ENCODE results near the gene HAX1. TPM values are rescaled to one million over a fixed set of nuclear protein-coding genes. Genes with fewer than 3 reads are reported as not detected.
"Not testable (repeated sequence)": the region's sequence is repeated elsewhere in the genome, so short reads cannot be mapped to it uniquely, and the experiment has no call there.

HAX1 gene
- polyA plus RNA-seq, 3 donors = 79.8 to 96.7 (median 87.2) TPM

- H3K27ac ChIP-seq (ENCODE audit: low read depth, low read length) = no peak within 1 kb of the TSS
- WGBS, 3 donors = 16 to 24% (median 16%) methylated on average over 9 of the region's 9 CpGs
These were observed 48.6 kb downstream of the HAX1 start, which contains the start of gene AQP10 for GRCh38 chr1:154320882-154321608. Gene AQP10 (plus strand): TSS chr1:154321093. CDS start chr1:154321156, 63 bp downstream.

DNA sequence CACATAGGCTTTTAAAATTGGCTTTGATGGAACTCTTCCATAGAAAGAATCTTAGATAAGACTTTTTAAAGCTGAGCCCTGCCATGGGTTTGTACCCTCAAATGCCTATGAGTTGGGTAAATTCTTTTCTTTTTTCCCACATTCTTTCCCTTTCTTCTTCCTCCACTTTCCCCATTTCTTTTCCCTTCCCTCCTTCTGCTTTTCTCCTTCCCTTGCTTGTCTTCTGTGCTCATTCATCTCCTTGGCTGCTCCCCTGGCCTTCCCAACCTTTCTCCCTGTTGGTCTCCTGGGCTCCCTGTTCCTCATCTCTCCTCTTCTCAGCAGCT, 49.1 kb downstream of the HAX1 start:
- H3K27ac ChIP-seq (ENCODE audit: low read depth, low read length) = not testable (repeated sequence)

GRCh38 chr1:154323493-154323892, 51.1 kb downstream of the HAX1 start:
- WGBS, 3 donors = 76 to 94% (median 93%) methylated on average over 7 of the region's 7 CpGs
- H3K27ac ChIP-seq (ENCODE audit: low read depth, low read length) = no peak overlapping the region

GRCh38 chr1:154324241-154324640, 51.8 kb downstream of the HAX1 start:
- 70 to 74% (median 71%) methylated on average over 2 of the region's 2 CpGs for WGBS, 3 donors
- no peak overlapping the region for H3K27ac ChIP-seq (ENCODE audit: low read depth, low read length)

DNA sequence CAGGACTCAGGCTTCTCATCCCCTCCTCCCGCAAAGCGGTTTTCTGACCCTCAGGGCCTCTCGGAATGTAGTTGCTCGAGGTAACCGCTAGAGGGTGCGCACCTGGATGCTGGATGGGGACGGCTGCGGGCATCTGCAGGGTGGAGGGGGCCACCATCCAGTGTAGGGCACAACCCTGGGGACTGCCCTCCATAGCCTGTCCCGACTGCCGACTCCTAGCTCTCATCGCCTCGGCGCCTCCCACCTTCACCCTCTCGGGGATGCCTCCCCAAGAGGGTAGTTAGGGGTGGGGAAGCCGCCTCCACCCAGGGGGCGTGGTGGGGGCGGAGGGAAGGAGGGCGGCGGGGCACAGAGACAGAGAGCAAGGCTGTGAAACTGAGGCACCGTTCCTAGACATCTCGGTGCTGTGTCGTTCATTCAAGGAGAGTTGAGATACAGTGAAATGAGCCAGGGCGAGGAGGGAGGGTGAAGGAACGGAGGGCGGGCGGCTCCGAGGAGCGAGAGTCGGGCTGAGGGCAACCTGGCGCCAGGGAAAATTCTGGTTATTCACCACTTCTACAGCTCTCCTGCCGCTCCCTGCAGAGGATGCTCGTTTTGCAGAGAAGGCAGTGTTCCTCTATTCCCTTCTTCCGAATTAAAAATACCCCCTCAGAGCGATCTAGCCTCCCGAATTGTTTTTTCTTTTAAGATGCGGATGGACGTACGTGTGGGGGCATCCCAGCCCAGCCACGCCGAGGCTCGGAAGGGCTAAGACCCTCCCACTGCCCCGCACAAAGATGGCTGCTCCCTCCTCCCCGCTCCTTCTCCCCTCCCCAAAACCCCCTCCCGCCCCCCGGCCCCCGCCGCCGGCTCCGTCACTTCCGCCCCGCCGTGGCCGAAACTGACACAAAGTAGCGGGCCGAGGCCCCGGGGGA, 52.5 kb downstream of the HAX1 start, which contains the start of gene ATP8B2:
ATP8B2 (plus strand) TSS at position 857 of the 914 bp plus-strand sequence. CDS start 2,617 bp downstream, outside the sequence.
- WGBS, 3 donors = 0 to 1% (median 0%) methylated on average over 54 to 56 of the region's 56 CpGs
- H3K27ac ChIP-seq (ENCODE audit: low read depth, low read length) = no peak within 1 kb of the TSS

Other genes with a start within 250 kb of the HAX1 start
- under 1 TPM in 1 of 3 donors, not detected in 2; 0.02 TPM for gene NUP210L, start 117.6 kb upstream of the HAX1 start, polyA plus RNA-seq
- 100 to 1,000 TPM in 2 of 3 donors, 10 to 100 TPM in 1; 68.2 to 233 (median 184) TPM for gene TPM3, start 80.5 kb upstream of the HAX1 start, polyA plus RNA-seq
- not detected for gene CFAP141, start 66.3 kb upstream of the HAX1 start, polyA plus RNA-seq
- 10 to 100 TPM; 35.8 to 70.9 (median 67.5) TPM for gene UBAP2L, start 51.7 kb upstream of the HAX1 start, polyA plus RNA-seq
- gene AQP10, start 48.5 kb downstream of the HAX1 start, polyA plus RNA-seq = under 1 TPM in 1 of 3 donors, not detected in 2; 0.07 TPM
- 10 to 100 TPM in 2 of 3 donors, 1 to 10 TPM in 1; 6.4 to 22.7 (median 14.5) TPM for gene ATP8B2, start 52.9 kb downstream of the HAX1 start, polyA plus RNA-seq
- gene IL6R, start 132.7 kb downstream of the HAX1 start, polyA plus RNA-seq = 10 to 100 TPM in 1 of 3 donors, 1 to 10 TPM in 2; 5.0 to 12.3 (median 7.8) TPM
- 10 to 100 TPM in 1 of 3 donors, 1 to 10 TPM in 2; 1.3 to 11.7 (median 7.7) TPM for gene TDRD10, start 229.6 kb downstream of the HAX1 start, polyA plus RNA-seq
- gene SHE, start 229.8 kb downstream of the HAX1 start, polyA plus RNA-seq = 10 to 100 TPM in 2 of 3 donors, 1 to 10 TPM in 1; 3.2 to 26.8 (median 19.3) TPM